NCI-H774 (cell line): ENCODE measurements around the gene KCNAB1.
A peak's percentile ranks its signal among the peaks of the same experiment; 100 is the strongest.
"Not testable (repeated sequence)": the region's sequence is repeated elsewhere in the genome, so short reads cannot be mapped to it uniquely, and the experiment has no call there.

Experiments used
- DNase-seq: peaks from one replicate; lab custom pipeline; 2025; lab: John Stamatoyannopoulos, UW

KCNAB1 gene

DNA sequence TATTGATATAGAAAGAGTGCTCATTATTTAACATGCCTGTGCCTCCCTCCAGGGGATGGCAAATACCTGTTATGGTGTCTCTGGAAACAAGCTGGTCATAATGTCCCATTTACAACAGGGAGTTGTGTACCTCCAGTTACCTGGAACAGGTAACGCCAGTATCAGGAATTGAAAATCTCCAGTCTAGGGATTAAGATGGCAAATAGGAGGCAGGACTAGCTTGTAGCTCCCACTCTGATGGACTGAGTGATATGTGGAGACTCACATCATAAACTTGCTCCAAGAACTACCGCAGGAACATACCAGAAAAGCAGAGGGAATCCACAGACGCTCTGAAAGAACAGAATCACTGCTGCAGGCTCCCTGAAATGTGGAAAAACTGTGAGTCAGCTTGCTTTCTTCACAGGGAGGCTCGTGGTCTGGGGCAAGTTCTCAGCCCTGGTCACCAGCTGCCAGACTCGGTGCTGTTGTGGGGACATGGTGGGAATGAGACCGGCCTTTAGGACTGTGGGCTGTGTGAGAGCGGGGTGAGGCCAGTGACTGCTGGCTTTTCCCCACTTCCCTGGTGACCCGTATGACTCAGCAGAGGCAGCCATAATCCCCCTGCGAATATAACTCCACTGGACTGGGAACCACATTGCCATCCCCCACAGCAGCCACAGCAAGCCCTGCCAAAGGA, 97.4 kb downstream of the KCNAB1 start:
- DNase-seq: no peak

DNA sequence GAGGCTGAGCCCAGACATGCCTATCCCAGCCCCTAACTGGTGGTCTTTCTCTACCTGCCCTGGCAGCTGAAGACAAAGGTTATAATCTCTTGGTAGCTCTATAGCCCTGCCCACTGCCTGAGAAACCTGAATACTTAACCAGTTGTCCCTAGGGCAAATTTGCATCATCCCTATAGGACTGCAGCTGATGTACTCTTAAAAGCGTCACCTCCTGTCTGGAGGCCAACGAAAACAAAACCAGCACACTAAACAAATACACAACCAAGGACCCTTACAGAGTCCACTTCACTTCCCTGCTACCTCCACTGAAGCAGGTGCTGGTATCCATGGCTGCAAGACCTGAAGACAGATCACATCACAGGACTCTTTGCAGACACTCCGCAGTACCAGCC, 98.0 kb downstream of the KCNAB1 start:
- peak; percentile 68 for DNase-seq

DNA sequence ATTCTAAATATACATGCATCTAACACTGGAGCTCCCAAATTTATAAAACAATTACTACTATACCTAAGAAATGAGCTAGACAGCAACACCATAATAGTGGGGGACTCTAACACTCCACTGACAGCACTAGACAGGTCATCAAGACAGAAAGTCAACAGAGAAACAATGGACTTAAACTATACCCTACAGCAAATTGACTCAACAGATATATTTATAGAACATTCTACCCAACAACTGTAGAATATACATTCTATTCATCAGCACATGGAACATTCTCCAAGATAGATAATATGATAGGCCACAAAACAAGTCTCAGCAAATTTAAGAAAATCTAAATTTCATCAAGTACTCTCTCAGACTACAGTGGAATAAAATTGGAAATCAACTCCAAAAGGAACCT, 102.0 kb downstream of the KCNAB1 start:
- DNase-seq: not testable (repeated sequence)

DNA sequence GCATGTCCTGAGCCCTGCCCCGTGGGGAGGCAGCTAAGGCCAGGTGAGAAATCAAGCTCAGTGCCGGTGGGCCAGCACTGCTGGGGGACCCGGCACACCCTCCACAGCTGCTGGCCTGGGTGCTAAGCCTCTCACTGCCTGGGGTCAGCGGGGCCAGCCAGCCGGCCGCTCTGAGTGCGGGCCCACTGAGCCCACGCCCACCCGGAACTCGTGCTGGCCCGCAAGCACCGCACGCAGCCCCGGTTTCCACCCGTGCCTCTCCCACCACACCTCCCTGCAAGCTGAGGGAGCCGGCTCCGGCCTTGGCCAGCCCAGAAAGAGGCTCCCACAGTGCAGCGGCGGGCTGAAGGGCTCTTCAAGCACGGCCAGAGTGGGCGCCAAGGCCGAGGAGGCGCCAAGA, 103.7 kb downstream of the KCNAB1 start:
- DNase-seq: not testable (repeated sequence)

DNA sequence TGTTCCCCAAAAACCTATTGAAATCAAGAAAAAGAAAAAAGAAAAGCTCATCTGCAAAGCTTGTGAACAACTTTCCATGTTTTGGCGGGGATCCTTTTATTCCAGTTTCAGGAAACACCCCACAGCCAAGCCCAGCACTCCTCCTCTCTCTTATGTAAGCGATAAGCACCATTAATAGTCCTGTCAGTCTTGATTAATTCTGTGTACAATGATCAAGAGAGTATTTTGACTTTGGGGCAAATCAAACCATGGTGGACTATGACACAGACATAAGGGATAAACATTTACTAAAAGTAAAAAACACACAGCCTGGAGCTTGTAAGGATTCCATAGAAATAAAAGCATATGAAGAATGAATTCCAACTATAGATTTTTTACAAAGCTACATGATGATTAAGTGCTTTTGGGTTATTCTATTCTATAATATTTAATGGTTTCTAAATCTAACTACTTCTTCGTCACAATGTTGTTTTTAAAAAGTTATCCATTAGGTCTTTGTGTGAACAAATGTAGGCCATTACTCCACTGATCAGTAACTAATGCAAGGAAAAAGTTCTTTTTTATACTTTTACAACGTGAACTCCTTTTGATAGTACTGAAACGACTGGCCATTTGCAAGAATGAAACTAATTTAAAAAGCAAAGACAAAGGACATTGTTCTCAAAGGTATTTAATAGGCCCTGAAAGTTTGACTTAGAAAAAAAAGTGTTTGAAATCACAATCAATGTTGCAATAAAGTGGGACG, 106.5 kb downstream of the KCNAB1 start:
- no peak for DNase-seq

DNA sequence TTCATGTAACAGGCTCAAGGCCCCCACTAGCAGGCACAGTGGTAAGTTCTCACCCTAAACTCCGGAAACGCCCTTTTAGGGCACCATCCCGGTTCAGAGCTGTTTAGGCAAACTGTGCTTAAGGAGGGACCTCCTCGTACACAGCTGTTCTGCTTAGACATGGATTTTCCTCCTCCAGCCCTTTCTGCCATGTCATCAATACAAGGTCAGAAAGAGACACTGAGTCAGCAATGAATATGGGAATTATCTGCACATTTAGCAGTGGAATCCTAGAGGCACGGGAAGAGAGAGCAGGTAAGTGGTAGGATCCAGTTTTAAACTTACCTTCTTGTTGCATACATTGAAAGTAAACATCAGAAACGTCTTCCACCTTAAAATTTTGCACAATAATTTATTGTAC, 107.3 kb downstream of the KCNAB1 start:
- DNase-seq: no peak

DNA sequence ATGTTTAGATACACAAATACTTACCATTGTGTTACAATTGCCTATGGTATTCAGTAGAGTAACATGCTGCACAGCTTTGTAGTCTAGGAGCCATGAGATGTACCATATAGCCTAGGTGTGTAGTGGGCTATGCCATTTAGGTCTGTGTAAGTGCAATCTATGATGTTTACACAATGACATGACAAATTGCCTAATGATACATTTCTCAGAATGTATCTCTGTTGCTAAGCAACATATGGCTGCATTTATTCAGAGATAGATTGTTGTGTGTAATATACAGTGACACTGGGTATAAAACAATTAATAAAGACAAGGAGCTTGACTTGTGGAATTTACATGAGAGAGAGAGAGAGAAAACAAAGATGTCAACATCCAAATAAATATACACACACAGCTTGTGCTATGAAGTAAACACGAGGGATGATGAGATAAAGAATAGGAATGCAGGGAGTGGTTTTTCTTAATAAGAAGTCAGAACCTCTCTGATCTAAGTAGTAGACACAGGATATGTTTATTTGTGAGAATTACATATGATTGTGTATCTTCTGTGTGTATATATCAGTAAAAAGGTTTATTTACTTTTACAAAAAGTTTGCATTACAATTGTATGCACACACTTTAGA, 110.0 kb downstream of the KCNAB1 start:
- DNase-seq: peak; percentile 44

DNA sequence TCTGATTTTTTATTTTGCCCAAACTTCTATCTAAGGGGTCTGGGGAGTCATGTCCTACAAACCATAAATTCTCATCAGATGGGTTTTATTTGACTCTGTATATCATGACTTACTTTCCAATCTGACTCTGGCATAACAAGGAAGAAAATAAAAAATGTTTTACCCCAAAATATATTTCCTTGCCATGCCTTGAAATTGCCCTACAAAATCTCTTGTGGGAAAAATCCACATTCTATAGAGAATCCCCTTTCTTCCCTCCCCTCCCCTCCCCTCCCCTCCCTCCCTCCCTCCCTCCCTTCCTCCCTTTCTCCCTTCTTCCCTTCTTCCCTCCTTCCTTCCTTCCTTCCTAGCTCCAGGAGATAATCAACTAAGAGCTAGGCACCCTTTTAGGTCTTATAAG, 110.8 kb downstream of the KCNAB1 start:
- DNase-seq: not testable (repeated sequence)

DNA sequence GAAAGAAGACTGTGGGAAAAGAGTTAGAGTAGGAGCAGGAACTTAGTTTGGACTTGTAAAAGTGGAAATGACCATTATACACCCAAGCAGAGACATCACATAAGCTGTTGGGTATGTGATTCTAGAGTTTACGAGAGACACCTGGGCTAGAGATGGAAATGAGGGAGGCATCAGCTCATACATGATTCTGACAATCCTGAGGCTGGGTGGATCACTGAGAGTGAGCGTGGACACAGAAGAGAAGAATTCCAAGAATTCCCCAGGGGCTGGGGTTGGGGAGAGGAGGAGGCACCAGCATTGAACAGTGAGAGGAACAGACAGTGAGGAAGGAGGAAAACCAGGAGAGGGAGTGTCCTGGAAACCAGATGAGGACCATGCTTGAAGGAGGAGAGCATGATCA, 113.5 kb downstream of the KCNAB1 start:
- no peak for DNase-seq

DNA sequence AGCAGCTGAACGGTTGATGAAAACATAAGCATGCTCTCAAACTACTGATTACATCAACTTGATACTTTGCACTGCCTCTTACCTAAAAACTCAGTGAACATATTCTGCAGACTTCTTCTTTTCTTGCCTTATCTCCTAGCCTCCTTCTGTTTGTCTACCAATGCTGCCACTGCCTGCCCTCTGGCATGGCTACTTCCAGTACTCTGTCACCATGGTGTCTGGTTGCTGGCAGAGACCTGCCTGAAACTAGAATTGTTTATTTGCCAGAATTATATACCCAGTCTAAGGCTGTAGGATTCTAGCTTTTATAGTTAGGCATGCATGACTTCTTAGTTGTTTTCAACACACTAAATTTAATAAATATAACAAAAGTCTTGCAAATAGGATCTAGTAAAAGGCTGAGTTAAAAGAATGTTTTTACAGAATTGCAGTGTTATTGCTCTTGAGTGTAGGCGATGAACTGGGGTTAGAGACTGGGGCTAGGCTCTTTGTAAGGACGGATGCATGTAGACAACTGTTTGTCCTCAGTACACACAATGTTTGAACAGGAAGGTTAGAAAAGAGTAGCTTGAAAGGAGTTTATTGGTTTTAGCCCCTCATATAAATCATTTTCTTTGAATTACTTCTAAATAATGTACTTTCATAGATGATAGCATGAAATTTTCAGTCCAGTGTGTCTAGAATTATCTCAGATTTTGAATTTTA, 116.3 kb downstream of the KCNAB1 start:
- peak; percentile 84 for DNase-seq

DNA sequence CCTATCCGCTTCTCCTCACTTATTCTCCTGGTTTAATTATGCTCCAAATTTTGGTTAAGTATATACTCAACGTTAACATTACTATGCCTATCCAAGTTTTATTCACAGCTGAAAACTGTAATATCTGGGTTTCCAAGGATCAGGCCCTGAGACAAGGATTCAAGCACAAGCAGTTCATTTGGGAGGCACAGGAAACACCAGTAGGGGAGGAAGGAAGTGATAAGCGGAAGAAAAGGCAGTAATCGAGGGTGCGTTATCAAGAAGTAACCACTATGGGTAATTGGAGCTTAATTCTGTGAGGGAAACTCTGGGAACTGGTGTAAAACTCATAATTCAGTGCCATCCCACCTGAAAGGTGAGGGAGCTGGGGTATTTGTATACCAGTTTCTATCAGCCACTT, 120.3 kb downstream of the KCNAB1 start:
- DNase-seq: no peak

DNA sequence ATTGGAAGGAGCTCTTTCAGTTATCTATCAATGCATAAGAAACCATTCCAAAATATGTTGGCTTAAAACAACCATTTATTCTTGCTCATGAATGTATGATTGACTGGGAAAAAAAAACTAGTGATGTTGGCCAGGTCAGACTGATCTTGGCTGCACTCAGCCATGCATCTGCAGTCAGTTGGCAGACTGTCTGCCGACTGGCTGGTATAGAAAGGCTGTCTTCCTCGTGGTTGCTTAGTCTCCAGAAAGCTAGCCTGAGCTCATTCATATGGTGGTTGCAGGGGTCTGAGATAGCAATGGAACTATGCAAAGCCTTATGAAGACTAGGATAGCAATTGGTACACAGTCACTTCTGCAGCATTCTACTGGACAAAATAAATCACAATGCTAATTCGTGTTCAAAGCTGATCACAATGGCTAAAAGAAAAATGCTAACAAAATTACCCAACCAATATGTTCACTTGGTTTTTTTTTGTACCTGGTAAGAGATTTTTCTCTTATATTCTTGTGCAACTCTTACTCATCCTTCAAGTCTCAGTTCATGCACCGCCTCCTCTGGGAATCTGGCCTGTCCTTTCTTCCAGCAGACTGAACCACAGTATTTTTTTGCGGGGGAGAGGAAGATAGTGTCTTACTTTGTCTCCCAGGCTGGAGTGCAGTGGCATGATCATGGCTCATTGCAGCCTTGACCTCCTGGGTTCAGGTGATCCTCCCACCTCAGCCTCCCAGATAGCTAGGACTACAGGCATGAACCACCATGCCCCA, 126.8 kb downstream of the KCNAB1 start:
- no peak for DNase-seq

DNA sequence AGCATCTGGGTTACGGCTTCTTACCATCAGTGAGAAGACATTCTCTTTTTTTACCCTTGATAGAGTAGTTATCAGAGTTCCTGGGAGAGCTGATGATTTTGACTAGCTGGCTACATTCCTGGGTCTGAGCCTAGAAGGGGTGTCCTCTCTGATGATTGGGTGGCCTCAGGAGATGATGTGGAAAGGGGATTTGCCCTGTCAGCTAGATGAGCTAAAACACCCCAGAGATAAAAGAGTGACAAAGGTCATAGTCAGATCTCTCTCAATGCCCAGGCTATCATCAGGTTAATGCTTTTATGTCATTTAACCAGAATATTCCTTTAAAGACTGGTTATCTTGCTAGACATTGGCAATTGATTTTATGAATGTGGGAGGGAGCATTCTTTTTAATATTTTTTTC, 130.2 kb downstream of the KCNAB1 start:
- no peak for DNase-seq

DNA sequence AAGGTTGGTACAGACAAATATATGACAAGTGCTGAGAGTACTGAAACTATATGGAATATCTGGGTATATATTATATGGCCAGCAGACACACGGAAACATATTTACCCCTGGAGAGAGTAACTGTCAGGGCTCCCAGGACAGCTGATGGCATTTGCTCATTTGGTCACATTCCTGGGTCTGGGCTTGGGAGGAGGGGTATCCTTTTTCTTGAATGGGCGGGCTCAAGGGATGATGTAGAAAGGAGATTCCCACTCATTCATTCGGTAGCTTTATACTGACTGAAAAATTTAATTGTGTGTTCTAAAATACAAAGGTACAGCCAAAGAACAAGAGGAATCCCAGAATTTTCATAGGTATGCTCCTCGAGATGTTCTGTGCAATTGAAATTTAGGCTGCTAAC, 131.0 kb downstream of the KCNAB1 start:
- DNase-seq: no peak

DNA sequence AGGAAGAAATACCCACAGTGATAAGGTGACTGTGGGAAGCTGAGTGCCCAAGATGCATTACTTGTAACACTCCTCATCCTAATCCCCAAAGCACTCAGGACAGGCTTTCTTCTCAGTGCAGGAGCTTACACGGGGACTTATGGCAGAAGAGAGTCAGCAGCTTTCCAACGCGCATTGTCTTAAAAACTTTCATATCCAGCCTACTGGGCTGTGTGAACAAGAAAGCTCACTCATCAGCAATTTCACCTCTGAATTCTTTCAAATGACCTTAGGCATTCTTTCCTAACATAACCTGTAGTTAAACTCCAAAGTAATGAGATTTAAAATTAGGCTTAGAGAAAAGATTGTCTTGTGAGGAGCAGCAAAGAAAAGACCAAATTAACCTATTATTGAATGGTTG, 132.3 kb downstream of the KCNAB1 start:
- no peak for DNase-seq

DNA sequence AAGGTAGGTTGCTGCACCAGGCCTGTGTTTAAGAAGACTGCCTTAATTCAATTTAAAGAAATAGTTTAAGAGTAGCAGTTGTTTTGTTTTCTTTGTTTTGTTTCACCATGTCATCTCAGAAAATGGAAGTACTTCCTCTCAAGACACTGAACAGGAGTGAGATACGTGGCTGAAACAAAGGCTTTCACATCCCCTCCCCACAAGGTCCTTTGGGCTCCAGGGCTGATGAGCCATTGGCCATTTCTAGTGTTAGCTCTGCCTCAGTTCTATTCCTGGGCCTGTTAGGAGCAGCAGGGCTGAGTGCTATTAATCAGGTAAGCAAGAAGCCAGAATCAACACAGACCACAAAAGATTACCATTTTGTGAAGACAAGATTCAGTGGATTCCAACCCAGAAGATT, 132.8 kb downstream of the KCNAB1 start:
- no peak for DNase-seq

DNA sequence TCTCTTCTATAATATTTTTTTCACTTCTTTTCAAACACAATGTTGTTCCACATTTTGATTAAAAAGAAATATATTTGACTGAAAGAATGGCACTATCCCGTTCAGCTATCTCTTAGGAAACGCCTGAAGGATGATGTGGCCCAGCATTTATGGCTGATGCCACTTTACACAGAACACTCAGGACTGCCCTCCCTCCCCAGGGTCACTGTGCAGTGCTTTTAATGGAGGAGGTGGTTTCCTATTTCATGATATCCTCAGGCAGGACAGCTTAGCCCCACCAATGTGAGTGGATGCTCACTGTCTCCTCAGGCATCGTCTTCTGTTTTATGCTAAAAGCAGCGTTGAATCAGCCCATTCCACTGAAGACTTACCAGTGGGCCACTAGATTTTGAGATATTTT, 135.9 kb downstream of the KCNAB1 start:
- DNase-seq: no peak

DNA sequence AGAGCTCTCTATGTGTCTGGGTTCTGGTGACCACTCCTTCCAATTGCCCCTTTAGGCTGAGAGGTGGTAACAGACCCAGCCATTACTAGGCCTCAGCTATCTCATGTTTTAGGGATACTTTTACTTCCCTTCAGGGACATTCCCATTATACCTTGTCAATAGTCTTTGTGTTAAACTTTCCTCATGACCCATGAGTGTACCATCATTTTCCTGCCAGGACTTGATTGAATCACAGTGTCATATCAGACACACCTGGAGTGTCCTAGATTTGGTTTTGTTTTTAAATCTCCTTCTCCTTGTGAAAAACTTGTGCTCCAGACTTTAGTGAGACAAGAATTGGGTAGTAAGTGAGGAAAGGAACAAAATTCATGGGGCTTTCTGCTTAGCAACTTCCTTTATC, 136.6 kb downstream of the KCNAB1 start:
- DNase-seq: no peak

DNA sequence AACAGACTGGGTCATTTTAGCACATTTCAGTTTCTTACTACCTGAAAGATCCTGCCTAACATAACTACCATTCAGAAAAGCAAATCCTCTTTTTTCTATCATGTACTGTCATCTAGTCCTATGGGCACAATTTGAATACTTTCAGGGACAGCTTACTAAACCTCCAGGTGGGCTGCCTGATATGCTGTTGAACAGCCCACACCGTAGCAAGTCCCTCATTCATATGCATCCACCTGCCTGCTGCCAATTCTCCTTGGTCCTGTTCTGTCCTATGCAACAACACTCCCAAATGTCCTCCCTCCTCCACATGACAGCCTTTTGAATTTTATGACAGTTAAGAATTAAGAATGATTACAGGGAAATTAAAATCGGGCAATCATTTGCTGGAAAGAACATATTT, 137.9 kb downstream of the KCNAB1 start:
- no peak for DNase-seq

DNA sequence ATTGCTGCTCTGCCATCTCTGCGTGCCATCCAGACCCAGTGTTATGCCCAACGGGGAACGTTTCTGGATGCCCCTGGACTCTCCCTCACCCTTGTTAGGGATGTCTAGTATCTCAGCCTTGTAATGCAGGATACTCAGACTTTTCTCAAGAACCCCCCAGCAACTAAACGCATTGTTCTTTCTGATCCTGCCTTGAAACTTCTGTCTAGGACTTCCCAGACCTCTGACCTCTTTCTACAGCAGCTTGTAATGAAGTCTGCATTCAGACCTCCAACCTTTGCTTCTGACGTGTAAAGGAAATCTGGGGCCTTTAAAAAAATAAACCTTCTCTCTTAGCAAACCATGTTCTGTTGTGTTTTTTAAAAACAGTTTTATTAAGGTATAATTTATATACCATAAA, 139.5 kb downstream of the KCNAB1 start:
- no peak for DNase-seq

DNA sequence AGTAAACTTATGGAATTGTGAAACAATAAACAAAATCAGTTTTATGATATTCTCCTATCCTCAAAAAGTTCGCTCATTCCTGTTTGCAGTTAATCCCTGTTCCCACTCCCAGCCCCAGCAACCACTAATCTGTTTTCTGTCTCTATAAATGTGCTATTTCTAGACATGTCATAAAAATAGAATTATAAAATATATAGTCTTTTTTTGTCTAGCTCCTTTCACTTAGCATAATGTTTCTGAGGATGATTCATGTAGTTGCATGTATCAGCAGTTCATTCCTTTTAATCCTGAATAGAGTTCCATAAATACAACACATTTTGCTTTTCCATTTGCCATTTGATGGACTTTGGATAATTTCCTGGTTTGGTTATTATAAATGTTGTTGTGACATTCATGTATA, 140.0 kb downstream of the KCNAB1 start:
- DNase-seq: no peak

DNA sequence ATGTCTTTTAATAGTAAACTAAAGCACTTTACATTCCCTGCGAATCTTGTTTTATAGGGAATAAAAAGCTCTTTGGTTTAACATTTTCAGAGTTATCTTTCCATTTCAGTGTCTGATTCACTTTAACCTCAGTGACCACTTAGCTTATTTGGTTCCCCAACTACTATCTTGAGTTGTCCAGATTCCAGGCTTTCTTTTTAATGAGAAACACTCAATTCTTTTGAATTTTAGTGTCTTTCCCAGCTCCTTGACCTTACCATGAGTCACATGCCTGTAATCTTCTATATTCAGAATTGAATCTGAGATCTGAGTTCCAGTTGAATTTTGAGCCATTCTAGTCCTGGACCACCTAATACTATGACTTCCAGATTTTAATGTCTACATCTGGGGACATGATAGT, 144.4 kb downstream of the KCNAB1 start:
- DNase-seq: no peak
